GM12878 (cell line): ENCODE data around the gene GPR153. TPM values are rescaled to one million over a fixed set of nuclear protein-coding genes. Genes with fewer than 3 reads are reported as not detected.

Source experiments
- ATAC-seq: fragments of 200-7000 bp; cut with Tn5 transposase; 3 replicates; pipeline ENCODE4 v1.9.1; 2020; ENCODE audit warnings: mild to moderate bottlenecking, moderate library complexity
- BruUV-seq: library from RNA; stranded (reverse); fragments of 400-500 nt; replicated peaks from 2 replicates; lab custom pipeline; 2021; lab: Mats Ljungman, UMichigan
- CTCF ChIA-PET: fragments of 300-600 bp; sonication (Branson Sonifier 250); formaldehyde crosslinking; extraction: SDS; loops from one replicate; lab custom pipeline; 2021; ENCODE audit warnings: inconsistent platforms; lab: Yijun Ruan, JAX
- POLR2A ChIA-PET: fragments of 350-600 bp; formaldehyde crosslinking; extraction: SDS; loops from one replicate; lab custom pipeline; 2021; ENCODE audit warnings: inconsistent platforms; lab: Charles Lee
- RAD21 ChIA-PET: fragments of 300-600 bp; sonication (Branson Sonifier 250); formaldehyde crosslinking; loops from one replicate; lab custom pipeline; 2023; ENCODE audit warnings: antibody characterized with exemption; ENCODE audit not compliant: unreplicated experiment; lab: Charles Lee
- SMC1A ChIA-PET: fragments of 300-600 bp; sonication (Branson Sonifier 250); formaldehyde crosslinking; loops from one replicate; lab custom pipeline; 2023; ENCODE audit not compliant: unreplicated experiment, uncharacterized antibody; lab: Charles Lee
- DNase-seq: peaks from one replicate; pipeline ENCODE4 v3.0.0-alpha.2; 2011; ENCODE audit warnings: low read depth, low spot score
- FAIRE-seq: peaks from 3 replicates; lab custom pipeline; 2011; peaks lifted over from hg19 to GRCh38; lab: Jason Lieb, UNC
- H2AFZ ChIP-seq: 2 replicates; pipeline ENCODE4 v1.6.0; 2011; ENCODE audit warnings: low read depth, low read length, control low read depth; ENCODE audit not compliant: control insufficient read depth
- H3K27ac ChIP-seq: 2 replicates; pipeline ENCODE4 v1.5.1; 2011; ENCODE audit warnings: control low read depth; ENCODE audit not compliant: control insufficient read depth, insufficient read depth
- H3K27me3 ChIP-seq, 2 experiments: replicated peaks in 1 of 2; 2 replicates each; pipeline versions ENCODE4 v1.6.0 to v1.6.1; 2011; ENCODE audit warnings: low read length in 1 of 2; ENCODE audit not compliant: control insufficient read depth in 2 of 2, insufficient read depth in 2 of 2
- H3K36me3 ChIP-seq, 2 experiments: 2 replicates each; pipeline ENCODE4 v1.5.1; 2011; ENCODE audit warnings: low read length in 1 of 2; ENCODE audit not compliant: control insufficient read depth in 2 of 2, insufficient read depth in 2 of 2
- H3K4me1 ChIP-seq: 2 replicates; pipeline ENCODE4 v1.6.1; 2011; ENCODE audit warnings: mild to moderate bottlenecking, low read length, moderate library complexity, mixed read lengths; ENCODE audit not compliant: control insufficient read depth, insufficient read depth
- H3K4me2 ChIP-seq: 2 replicates; pipeline ENCODE4 v1.6.0; 2011; ENCODE audit warnings: control low read depth; ENCODE audit not compliant: control insufficient read depth, insufficient read depth
- H3K4me3 ChIP-seq: fragments of 200-600 bp; sonication (generic); 2 replicates; pipeline ENCODE4 v1.5.1; 2016
- H3K79me2 ChIP-seq: 2 replicates; pipeline ENCODE4 v1.6.0; 2011; ENCODE audit warnings: low read length; ENCODE audit not compliant: control insufficient read depth, insufficient read depth
- H3K9ac ChIP-seq: 2 replicates; pipeline ENCODE4 v1.8.0; 2011; ENCODE audit warnings: low read length, control low read depth, mixed read lengths; ENCODE audit not compliant: control insufficient read depth, insufficient read depth
- H3K9me3 ChIP-seq: replicated peaks from 3 replicates; pipeline ENCODE4 v1.5.1; 2011; ENCODE audit warnings: mild to moderate bottlenecking, low read length; ENCODE audit not compliant: control insufficient read depth, insufficient read depth
- H4K20me1 ChIP-seq: 2 replicates; pipeline ENCODE4 v1.6.0; 2011; ENCODE audit not compliant: control insufficient read depth, insufficient read depth
- FOS ChIP-seq: IDR thresholded peaks from 3 replicates; pipeline ENCODE4 v1.6.1; 2011; ENCODE audit warnings: borderline replicate concordance; ENCODE audit not compliant: insufficient read length; ENCODE audit errors: extremely low read depth
- GABPA ChIP-seq: IDR thresholded peaks from 2 replicates; pipeline ENCODE4 v1.6.1; 2014; ENCODE audit warnings: antibody characterized with exemption, low read depth, mild to moderate bottlenecking, inconsistent platforms
- MLLT1 ChIP-seq: fragments of 450-650 bp; IDR thresholded peaks from 2 replicates; pipeline ENCODE4 v1.6.1; 2016; ENCODE audit warnings: mild to moderate bottlenecking
- NFYA ChIP-seq: IDR thresholded peaks from 2 replicates; pipeline ENCODE4 v1.6.1; 2011; ENCODE audit warnings: low read depth, mild to moderate bottlenecking, low read length, improper control_type of control experiment, borderline replicate concordance
- NFYB ChIP-seq: IDR thresholded peaks from 2 replicates; pipeline ENCODE4 v1.6.1; 2011; ENCODE audit warnings: low read depth, mild to moderate bottlenecking, low read length, improper control_type of control experiment, moderate library complexity; ENCODE audit not compliant: insufficient read depth
- RBBP5 ChIP-seq: fragments of 200-600 bp; sonication (generic); conservative IDR thresholded peaks from 2 replicates; pipeline ENCODE4 v1.6.1; 2016
- SUZ12 ChIP-seq: fragments of 200-600 bp; sonication (generic); IDR thresholded peaks from one replicate; pipeline ENCODE4 v1.6.1; 2018; ENCODE audit warnings: antibody characterized with exemption, mild to moderate bottlenecking; ENCODE audit not compliant: unreplicated experiment
- ZBED1 ChIP-seq: IDR thresholded peaks from 2 replicates; pipeline ENCODE4 v1.6.1; 2016; ENCODE audit warnings: borderline replicate concordance
- ZNF207 ChIP-seq: fragments of 450-650 bp; IDR thresholded peaks from 2 replicates; pipeline ENCODE4 v1.6.1; 2014; ENCODE audit warnings: antibody characterized with exemption, mild to moderate bottlenecking, borderline replicate concordance
- ZNF274 ChIP-seq: IDR thresholded peaks from one replicate; pipeline ENCODE4 v1.8.0; 2011; ENCODE audit not compliant: insufficient read length, insufficient read depth
- WGBS: methylation state at CpG from one replicate; pipeline ENCODE4 v1.1.6; 2016; ENCODE audit warnings: low lambda C conversion rate; ENCODE audit not compliant: insufficient replicate concordance, insufficient coverage; ENCODE audit errors: missing lambda C conversion rate; 5-methylcytosine and 5-hydroxymethylcytosine counted together
- in situ Hi-C: fragments of 300-500 bp; cut with MboI; formaldehyde crosslinking; loops from 9 replicates; pipeline ENCODE4 v1.14.3; 2018; ENCODE audit warnings: mixed read lengths
- intact Hi-C: fragments of 100-400 bp; cut with micrococcal nuclease; formaldehyde crosslinking; loops from one replicate; pipeline ENCODE4 v1.14.2; 2022; ENCODE audit not compliant: unreplicated experiment
- polyA plus RNA-seq, 11 experiments: library from polyadenylated mRNA; depleted of rRNA in 4 of 11; unstranded in 6 of 11; stranded (reverse) in 5 of 11; fragments of >200 nt; fragmentation: Nextera tagmentation in 4 of 11; fragmentation: Illumina TruSeq in 1 of 11; extraction: Ambion mirVana in 4 of 11; extraction: Trizol in 1 of 11; gene quantifications; 1 replicate in 1 of 11; 2 replicates in 10 of 11; pipeline versions ENCODE4 v1.2.1 to v1.2.3, GENCODE V29; 2011 to 2016; ENCODE audit warnings: inconsistent platforms in 2 of 11, missing spikeins in 2 of 11, low read depth in 1 of 11
- total RNA-seq, 4 experiments: library from RNA; depleted of rRNA in 3 of 4; stranded (reverse); fragments of >200 nt in 3 of 4; fragmentation: Illumina TruSeq in 1 of 4; extraction: Trizol in 1 of 4; gene quantifications; 2 replicates each; pipeline versions ENCODE4 v1.2.1 to v1.2.3, GENCODE V29; 2013 to 2021

Gene GPR153
- total and polyA plus RNA-seq, 10 of the 15 experiments (the other 5 are each of a cell fraction or from before 2014, with no cell fraction given), result 0.04 to 2.2 (median 0.54) TPM

- Histone ChIP-seq H4K20me1 (no peaks in the 10 kb centered on the region; the same call in 1 of the 2 replicates), H3K9me3 (no peaks in the 10 kb centered on the region), H3K9ac (no peak overlapping the region), H2AFZ (no peak overlapping the region), H3K36me3 (peaks cover 0 to 6% of the 10 kb centered on the region in 2 experiments; a peak in 2 of 4 replicates), H3K4me3 (no peak overlapping the region), H3K4me1 (no peaks in the 10 kb centered on the region), H3K79me2 (no peaks in the 10 kb centered on the region), H3K27me3 (no peaks in the 10 kb centered on the region), H3K27ac (no peak overlapping the region), H3K4me2 (no peak overlapping the region)
- no TSS peak for BruUV-seq
- no peak for ATAC-seq
- POLR2A ChIA-PET, result no interaction called here
- TF ChIP-seq SUZ12, result no peak
- no peak for TF ChIP-seq MLLT1
- no peak for TF ChIP-seq RBBP5
- TF ChIP-seq ZNF207, result no peak
- TF ChIP-seq NFYA, result no peak
- no peak for TF ChIP-seq GABPA
- TF ChIP-seq ZNF274, result no peak
- no peak for TF ChIP-seq NFYB
- no peak for TF ChIP-seq FOS
- TF ChIP-seq ZBED1, result no peak
- FAIRE-seq, result no peak
- in situ Hi-C loops (no loop called here), intact Hi-C loops (no loop called here)
- RAD21 ChIA-PET, result interaction anchor here (0.6 kb wide), 1 partner anchor 22 kb away, joined by 4 read pairs; no protein-coding TSS in a partner anchor
- CTCF ChIA-PET, result no interaction called here
- no peak for DNase-seq
- WGBS, result 92% methylated on average over 11 of the region's 11 CpGs
- SMC1A ChIA-PET, result no interaction called here
Measured at GRCh38 chr1:6274102-6274501, 13.2 kb upstream of the GPR153 start.
